NCI-H2227 (cell line): ENCODE data around the gene RAB12.
"Not testable (repeated sequence)": the region's sequence is repeated elsewhere in the genome, so short reads cannot be mapped to it uniquely, and the experiment has no call there.

ENCODE experiments used
- DNase-seq: peaks from one replicate; lab custom pipeline; 2025; ENCODE audit not compliant: unreplicated experiment; lab: John Stamatoyannopoulos, UW

RAB12 gene

DNA sequence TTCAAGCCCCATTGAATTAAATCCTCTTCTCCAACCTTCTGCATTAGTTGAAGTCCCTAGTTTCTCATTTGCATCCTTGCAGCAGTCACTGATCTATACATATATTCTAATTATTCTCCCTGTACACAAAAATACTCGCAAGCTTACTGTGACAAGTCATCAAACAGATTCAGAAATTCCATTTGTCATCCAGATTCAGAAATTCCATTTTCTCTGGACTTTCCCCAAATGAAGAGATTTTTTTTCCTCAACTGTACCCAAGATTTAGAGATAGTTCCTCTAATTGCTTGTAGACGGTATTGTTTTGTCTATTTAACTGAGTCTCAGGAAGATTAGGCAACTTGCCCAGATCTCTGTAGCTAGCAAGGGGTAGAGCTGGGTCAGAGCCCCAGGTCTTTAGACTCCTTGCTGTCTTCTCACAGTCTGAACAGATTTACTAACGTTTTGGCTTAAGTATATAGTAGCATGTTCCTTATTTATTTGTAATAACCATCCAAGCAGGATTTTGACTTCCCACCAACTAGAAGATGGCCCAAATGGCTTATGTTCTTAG lies 34.2 kb downstream of the RAB12 start:
- no peak for DNase-seq

- DNase-seq, result not testable (repeated sequence)
These were observed 38.1 kb downstream of the RAB12 start for GRCh38 chr18:8647359-8647758.

GRCh38 chr18:8651478-8652261 lies 42.4 kb downstream of the RAB12 start:
- DNase-seq, result not testable (repeated sequence)

GRCh38 chr18:8654503-8655451 lies 45.5 kb downstream of the RAB12 start:
- peak; percentile 29 for DNase-seq

GRCh38 chr18:8656232-8656631 lies 47.0 kb downstream of the RAB12 start:
- peak; percentile 26 for DNase-seq

- DNase-seq, result peak; percentile 40
These were observed 48.0 kb downstream of the RAB12 start for GRCh38 chr18:8657050-8657820.

DNA sequence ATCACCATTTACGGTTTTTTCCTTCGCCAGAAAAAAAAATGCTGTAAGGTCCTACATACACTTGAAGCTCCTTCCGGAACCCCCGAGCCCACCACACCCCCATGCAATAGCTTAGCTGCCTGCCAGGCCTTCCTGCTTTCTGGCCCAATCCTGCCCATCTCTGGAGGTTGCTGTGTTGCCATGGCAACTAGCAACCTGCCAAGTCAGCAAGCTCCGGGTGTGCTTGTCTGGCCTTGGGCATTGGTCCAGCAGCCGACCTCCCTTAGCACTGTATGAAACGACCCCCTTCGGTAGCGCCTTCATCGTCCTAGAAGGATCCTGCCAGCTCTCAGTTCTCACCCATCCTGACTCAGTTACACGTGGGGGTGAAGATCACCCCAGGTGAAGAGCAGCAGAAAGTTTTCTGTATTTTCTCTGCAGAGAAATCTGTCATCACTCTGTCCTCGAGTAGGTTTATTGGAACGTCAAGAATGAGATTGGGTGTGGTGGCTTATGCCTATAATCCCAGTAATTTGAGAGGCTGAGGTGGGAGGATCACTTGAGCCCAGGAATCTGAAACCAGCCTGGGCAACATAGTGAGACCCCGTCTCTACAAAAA lies 48.7 kb downstream of the RAB12 start:
- DNase-seq, result peak; percentile 85

DNA sequence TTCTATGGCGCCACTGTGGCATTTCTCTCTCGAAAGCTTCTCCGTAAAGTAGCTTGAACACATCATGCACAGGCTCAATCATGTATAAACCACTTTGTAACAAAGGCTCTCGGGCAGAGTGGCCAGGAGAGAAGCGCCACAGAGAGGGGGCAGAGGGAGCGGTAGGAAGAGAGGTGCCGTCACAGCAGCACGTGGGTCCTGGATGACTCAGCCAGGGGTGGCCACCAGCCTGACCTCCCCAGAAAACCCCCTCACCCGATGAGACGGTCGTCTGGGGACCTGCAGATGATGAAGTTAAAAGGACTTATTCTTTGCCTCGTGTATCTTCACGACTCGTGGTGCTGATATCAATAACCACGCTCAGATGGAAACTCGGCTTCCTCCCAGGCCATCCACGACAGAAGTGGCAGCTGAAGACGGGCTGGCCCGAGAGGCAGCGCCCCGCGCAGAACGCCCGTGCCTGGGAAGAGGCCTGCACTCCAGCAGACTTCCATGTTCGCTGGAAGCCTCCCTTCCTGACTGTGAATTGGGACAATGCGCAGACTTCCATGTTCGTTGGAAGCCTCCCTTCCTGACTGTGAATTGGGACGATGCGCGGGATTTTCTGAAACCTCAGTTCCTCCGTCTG lies 49.7 kb downstream of the RAB12 start:
- no peak for DNase-seq

DNA sequence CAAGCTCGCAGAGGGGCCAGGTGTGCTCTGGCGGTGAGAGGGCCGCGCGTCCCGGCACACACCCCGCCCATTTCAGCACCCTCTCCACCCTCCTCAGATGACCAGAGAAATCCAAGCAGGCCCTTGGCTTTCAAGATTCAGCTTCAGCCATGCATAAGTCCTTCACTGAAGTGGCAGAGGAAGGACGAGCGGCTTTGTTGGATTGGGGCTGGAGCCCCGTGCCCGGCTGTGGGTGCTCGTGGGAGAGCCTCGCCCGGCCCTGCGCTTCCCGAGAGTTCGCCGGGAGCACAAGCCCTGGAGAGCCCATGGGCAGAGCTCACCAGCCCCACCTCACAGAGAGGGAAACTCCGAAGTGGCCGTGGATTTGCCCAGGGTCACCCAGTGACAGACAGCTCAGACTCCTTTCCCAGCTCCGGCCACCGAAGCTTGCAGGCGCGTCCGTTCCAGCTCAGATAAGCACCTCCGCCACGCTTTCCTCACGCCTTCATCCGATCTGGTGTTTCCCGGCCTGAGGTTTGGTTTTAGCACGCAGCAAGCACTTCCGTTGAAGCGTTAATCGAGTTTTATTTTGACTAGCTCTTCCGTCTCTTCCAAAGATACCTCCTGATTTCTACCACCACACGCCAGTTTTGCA lies 50.5 kb downstream of the RAB12 start:
- DNase-seq, result no peak

GRCh38 chr18:8660316-8660715 lies 51.1 kb downstream of the RAB12 start:
- no peak for DNase-seq

DNA sequence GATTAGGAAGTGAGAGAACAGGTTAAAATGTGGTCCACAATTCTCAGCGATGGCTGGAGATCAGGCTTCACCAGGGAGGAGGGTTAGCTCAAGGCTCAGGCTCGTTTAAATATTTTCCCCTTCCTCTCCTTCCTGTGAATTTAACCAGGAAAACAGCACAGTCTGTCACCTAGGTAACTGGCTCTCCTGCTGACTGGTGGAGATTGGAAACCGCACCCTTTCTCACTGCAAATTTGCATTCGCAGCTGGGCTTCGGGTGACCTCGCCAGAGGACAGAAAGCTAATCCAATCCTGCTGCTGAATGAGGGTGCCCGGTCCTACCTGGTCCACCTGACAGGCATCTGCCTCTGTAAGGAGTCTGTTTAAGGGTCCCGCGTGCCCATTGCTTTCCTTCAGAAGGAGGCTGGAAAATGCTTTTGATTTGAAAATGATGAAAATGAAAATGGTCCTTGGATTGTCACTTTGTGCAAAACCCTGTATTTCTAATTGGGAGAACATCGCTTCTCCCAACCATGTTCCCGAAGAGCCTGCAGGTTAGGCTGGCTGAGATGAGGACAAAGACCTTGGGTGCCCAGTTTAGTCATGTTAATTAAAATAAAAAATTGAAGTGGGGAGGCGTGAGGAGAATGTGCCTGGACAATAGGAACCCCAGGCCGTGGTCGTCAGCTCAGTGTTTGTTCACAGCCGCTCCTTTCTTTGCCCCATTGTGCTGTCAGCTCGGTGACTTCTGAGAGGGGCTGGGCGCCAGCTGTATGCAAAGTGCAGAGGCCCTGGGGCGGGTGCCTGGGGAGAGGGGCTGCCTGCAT lies 52.7 kb downstream of the RAB12 start:
- peak; percentile 88 for DNase-seq

DNA sequence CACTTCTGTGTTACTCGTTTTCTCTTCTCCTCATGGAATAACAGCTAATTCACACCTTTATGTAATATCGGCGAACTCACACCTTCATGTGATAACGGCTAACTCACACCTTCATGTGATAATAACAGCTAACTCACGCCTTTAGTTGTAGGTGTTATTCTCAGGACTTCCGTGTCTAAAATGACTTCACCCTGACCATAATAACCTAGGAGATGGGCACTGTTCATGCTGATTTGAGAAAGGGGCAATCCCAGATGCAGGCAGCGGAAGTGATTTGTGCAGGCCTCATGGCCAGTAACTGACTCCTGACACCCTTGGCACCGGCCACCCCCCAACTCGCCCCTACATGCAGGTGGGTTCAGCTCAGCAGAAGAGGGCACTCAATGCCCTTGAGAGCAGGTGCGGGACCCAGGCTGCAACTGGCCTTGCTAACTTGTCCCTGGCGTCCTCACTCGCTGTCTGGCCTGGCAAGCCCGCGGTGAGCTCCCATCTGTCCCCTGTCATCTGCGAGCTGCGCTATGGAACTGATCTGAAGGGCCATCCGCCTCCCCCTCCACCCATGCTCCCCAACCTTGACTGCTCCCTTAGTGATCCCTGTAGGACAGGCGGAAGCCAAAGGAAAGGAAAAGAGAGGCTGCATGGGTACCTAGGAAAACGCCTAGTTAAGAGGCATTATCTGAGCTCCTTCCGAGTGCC lies 53.5 kb downstream of the RAB12 start:
- no peak for DNase-seq

- DNase-seq, result no peak
These were observed 58.6 kb downstream of the RAB12 start for GRCh38 chr18:8667846-8668245.

DNA sequence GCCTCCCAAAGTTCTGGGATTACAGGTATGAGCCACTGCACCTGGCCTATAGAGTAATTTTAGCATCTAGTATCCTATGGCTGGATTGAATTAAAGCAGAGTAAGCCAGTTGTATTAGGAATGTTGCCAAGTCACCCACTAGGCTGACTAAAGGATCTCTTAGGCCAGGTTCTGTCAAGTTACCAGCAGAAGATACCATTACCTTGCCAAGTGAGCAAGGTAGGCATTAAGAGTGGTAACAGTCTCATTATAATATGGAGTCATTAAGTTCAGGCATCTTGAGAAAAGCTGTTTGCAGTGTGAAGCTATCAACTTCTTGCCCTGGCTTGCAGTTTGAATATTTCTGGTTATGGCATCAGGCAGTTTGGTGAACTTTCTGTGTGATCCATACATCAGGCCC lies 59.1 kb downstream of the RAB12 start:
- DNase-seq, result no peak

- no peak for DNase-seq
These were observed 60.3 kb downstream of the RAB12 start for GRCh38 chr18:8669571-8669970.

DNA sequence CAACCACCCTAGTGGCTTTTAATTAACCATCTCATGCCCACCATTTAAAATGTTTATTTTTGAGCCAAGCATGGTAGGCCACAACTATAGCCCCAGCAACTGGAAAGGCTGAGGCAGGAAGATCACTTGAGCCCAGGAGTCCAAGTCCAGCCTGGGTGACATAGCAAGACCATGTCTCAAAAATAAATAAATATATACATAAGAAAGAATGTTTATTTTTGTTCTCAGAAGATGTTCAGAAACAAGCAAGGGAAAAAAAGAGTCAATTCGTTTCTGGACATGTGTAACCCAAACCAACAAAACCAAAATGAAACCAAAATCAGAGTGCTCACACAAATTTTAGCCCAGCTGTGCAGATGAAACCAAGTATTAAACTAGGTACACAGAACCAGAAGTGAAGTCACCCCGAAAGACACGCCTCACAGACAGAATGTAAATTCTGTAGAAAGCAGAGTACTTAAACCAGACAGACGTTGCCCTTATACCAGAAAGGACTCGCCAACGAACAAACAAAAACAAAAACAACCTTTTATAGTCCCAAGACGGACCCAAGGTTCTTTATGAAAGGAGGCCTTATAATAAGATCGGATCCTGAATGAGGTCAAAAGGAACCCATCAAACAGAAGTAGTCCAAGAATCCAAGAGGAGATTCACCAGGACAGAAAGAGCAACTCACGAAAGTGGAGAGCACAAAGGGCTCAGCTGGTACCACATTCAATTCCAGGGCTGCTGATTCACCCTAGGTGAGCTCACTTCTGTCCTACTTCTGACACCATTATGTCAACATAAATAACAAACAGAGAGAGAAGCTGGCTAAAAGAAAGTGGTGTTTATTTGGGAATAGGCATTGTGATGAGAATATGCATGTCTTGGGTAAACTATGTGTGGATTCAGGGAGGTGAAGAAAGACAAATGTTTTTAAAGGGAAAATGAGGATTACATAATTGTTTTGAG lies 64.3 kb downstream of the RAB12 start:
- no peak for DNase-seq

- DNase-seq, result no peak
These were observed 65.8 kb downstream of the RAB12 start for GRCh38 chr18:8675057-8675456.
